Activated CD4-positive, alpha-beta T cell treated with anti-CD3 and anti-CD28 coated beads, Interleukin-2, amount 50 U/mL, for 1 hour (primary cell): ENCODE results near the gene UBE2B.
"Not testable (repeated sequence)": the region's sequence is repeated elsewhere in the genome, so short reads cannot be mapped to it uniquely, and the experiment has no call there.

ENCODE experiments used
- DNase-seq: peaks from one replicate; pipeline ENCODE4 v3.0.0-alpha.2; 2020

Gene UBE2B

GRCh38 chr5:134403951-134404350 lies 32.6 kb downstream of the UBE2B start:
- no peak for DNase-seq

GRCh38 chr5:134406390-134406789 lies 35.0 kb downstream of the UBE2B start:
- DNase-seq, result no peak

GRCh38 chr5:134409321-134409720 lies 38.0 kb downstream of the UBE2B start:
- DNase-seq, result no peak

GRCh38 chr5:134410822-134411221 lies 39.5 kb downstream of the UBE2B start:
- no peak for DNase-seq

GRCh38 chr5:134411228-134411545 lies 39.8 kb downstream of the UBE2B start:
- DNase-seq, result no peak

- peak; percentile 89 for DNase-seq
Measured at GRCh38 chr5:134411546-134412266, 40.3 kb downstream of the UBE2B start, which contains the start of gene CDKN2AIPNL. Gene CDKN2AIPNL, minus strand, starts transcription at chr5:134411881. Its CDS starts 27 bp downstream, at chr5:134411854.

- DNase-seq, result no peak
Measured at GRCh38 chr5:134413046-134413445, 41.7 kb downstream of the UBE2B start.

GRCh38 chr5:134417707-134418106 lies 46.3 kb downstream of the UBE2B start:
- DNase-seq, result no peak

GRCh38 chr5:134418958-134419357 lies 47.6 kb downstream of the UBE2B start:
- no peak for DNase-seq

GRCh38 chr5:134420343-134420742 lies 49.0 kb downstream of the UBE2B start:
- no peak for DNase-seq

GRCh38 chr5:134421038-134421437 lies 49.7 kb downstream of the UBE2B start:
- DNase-seq, result not testable (repeated sequence)

- no peak for DNase-seq
Measured at GRCh38 chr5:134422791-134423365, 51.5 kb downstream of the UBE2B start.

- no peak for DNase-seq
Measured at GRCh38 chr5:134423376-134423775, 52.0 kb downstream of the UBE2B start.

- no peak for DNase-seq
Measured at GRCh38 chr5:134426361-134426760, 55.0 kb downstream of the UBE2B start.

GRCh38 chr5:134427540-134428041 lies 56.2 kb downstream of the UBE2B start:
- no peak for DNase-seq

GRCh38 chr5:134430001-134430569 lies 58.7 kb downstream of the UBE2B start:
- no peak for DNase-seq

GRCh38 chr5:134432174-134432573 lies 60.8 kb downstream of the UBE2B start:
- no peak for DNase-seq

- DNase-seq, result no peak
Measured at GRCh38 chr5:134432677-134433359, 61.4 kb downstream of the UBE2B start.

GRCh38 chr5:134435560-134435959 lies 64.2 kb downstream of the UBE2B start:
- no peak for DNase-seq

GRCh38 chr5:134436523-134437339 lies 65.4 kb downstream of the UBE2B start:
- peak; percentile 30 for DNase-seq

- no peak for DNase-seq
Measured at GRCh38 chr5:134437340-134437846, 66.0 kb downstream of the UBE2B start.

GRCh38 chr5:134437847-134438581 lies 66.6 kb downstream of the UBE2B start:
- DNase-seq, result no peak
